GM19193 (cell line): ENCODE results near the gene HOXD10.

Experiments
- POLR2A ChIP-seq: IDR thresholded peaks from 4 replicates; pipeline ENCODE4 v1.6.1; 2011; ENCODE audit not compliant: insufficient read depth, insufficient read length; ENCODE audit errors: extremely low read depth

The HOXD10 gene

GRCh38 chr2:176137906-176138305 lies 21.3 kb downstream of the HOXD10 start:
- TF ChIP-seq POLR2A: no peak

- TF ChIP-seq POLR2A: no peak
These were observed 21.9 kb downstream of the HOXD10 start for GRCh38 chr2:176138526-176138922.

DNA sequence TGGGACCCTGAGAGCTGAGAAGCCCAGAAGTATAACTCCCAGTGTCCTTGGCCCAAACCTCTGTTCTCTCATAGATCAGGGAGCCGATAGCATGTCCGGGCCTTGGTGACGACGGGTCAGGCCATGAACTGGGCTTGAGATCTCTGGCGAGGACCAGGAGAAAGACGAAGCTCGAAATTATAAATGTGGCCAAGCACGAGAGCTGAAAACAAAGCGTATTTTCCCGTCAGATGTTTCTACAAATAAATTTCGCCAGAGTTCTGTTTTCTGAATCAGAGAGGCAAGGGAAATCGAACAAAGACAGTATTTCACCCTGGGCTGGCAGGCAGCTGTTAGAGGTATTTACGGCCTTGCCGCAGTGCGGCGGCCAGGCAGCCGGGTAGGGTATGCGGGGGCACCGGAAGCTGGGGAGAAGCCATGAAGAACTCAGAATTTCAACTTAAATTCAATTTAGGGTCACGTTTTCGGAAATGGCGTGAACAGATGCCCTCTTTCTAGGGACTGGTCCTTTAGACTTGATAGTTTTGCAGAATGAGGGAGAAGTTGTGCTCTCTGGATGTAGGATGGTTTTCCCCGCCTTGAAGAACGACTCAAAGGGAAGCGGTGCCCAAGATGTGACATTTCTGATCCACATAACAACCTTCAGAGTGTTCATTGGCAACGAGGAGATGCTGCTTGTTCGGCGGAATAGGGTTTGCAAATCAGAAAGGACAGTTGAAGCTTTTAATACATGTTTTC lies 22.5 kb downstream of the HOXD10 start:
- TF ChIP-seq POLR2A: no peak

DNA sequence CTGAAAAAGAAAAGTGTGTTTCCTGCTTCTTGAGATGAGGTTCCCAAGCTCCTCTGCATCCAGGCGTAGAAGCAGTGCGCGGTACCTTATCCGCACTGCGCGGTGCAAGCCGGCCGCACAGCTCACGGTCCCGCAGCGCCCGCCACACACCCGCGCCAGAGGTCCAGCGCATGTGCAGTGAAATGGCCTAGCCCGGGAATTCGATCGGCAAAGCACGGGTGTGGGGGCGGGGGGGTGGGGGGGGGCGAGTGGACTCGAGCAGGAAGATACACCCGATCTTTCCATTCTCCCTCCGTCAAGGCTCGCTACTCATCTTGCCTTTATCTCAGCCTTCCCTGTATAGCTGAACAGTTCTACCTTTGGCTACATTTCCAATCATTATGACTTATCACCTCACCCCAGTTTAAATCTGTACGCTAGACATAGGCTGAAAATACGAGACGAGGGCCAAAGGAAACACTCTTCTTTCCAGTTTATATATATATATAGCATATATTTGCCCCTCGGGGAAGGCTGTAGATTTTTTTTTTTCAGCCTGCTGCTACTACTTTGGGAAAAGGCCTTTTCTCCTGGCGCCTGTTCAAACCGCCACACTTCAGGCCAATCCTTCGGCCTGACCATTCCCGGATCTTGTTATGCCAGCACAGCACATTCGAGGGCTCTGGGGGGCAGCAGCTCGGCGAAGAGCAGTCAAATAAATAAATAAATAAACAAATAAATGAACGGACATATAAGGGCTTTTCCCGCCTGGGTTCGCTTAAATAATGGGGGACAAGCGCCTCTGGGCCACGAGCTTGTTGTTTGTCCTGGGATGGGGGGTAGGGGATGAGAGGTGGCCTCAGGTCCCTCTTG lies 23.3 kb downstream of the HOXD10 start:
- TF ChIP-seq POLR2A: no peak

GRCh38 chr2:176140513-176141317 lies 24.1 kb downstream of the HOXD10 start:
- no peak for TF ChIP-seq POLR2A

DNA sequence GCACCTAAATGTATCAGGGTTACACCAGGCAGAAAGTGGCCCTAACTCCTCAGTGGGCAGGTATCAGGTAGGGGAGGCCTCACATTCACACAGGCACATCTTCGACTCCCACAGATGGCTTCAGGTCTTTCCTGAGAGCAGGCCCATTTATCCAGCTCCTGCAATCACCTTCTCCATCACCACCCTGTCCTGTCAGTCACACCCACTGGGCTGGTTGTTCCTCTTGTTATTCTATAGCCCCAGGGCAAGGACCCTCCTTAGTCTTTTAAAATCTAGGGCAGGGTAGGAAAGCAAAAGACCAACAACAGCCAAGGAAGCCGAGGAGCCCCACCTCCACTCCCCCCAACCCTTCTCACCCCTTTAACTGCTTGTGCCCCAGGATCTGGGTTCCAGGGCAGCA lies 25.7 kb downstream of the HOXD10 start:
- TF ChIP-seq POLR2A: no peak

DNA sequence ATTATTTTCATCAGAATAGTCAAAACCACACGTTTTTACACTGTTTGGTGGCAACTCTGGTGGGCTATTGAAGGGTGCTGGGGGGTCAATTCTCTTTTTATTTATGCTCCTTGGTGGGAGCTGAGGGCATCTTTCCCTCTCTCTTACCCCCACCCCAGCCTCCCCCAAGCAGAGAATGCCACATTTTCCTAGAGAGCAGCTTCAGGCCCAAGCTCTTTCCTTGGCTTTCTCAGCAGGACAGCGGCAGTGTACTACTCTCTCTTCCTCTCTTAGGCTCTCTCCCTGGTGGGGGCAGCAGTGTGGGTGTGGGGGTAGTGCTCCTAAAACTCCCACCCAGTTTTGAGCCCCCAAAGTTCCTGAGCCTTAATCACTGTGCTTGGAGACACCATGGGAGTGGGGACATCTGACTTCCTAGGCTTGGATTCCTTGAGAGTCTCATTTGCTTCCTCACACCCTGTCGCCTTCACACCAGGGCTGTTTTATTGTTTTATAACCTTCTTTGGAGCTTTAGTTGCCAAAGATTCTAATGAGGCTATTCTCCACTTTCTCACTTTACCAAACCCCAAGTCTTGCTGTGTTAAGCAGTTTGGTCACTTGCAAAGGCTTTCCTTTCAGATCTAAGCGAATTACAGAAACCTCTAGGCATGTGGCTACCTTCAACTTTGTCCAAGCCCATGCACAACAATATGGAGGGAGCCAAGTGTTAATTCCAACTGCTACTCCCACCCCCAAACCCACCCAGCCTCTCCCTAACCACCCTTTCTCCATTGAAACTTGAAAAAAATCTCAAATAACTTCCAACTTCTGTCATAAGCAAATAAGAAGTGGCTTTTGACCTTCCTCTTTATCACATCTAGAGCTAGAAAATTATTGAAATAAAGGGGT lies 28.7 kb downstream of the HOXD10 start:
- no peak for TF ChIP-seq POLR2A

GRCh38 chr2:176146101-176146500 lies 29.5 kb downstream of the HOXD10 start:
- TF ChIP-seq POLR2A: no peak

DNA sequence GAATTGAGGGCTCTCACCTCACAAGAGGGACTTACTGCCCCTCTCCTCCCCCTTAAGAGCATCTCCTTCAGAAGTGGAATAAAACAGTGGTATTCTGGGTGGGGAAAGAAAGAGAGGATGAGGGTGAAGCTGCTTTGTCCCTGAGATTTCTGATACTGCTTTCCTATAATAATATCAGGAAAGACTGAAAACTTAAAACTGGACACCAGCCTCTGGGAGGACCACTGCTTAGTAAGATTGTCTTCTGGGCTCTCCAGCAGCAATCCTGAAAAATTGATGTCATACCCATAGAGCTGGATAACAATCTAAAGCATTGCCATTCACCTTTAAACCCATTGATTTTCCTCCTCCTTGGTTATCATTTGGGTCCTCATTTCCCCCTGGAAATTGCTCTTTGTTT lies 30.1 kb downstream of the HOXD10 start:
- no peak for TF ChIP-seq POLR2A

DNA sequence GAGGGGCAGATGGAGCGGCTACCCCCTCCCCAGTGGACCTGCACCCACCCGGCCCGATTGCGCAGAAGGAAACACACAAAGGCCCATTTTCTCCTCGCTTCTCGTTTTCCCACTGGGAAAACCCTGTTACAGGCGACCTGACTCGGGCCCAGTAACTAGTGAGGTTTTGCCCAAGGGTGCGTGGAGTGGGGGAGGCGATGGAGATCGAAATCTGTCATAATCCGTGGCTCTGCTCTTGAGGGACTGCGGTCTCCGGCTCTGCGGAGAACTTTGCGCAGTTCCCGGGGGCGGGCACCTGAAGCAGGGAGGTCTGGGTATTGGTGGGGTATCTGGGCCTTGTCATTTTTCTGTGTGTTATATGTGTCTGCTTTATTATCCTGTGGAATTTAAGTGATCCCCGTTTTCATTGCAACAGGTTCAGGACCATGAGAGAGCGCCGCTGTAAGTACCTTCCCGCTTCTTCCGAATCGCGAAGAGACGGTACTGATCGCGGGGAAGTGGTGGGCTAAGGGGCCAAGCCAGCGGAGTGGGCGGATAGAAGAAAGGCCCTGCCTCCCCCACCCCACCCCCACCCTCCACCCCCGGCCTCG lies 30.7 kb downstream of the HOXD10 start:
- TF ChIP-seq POLR2A: no peak

DNA sequence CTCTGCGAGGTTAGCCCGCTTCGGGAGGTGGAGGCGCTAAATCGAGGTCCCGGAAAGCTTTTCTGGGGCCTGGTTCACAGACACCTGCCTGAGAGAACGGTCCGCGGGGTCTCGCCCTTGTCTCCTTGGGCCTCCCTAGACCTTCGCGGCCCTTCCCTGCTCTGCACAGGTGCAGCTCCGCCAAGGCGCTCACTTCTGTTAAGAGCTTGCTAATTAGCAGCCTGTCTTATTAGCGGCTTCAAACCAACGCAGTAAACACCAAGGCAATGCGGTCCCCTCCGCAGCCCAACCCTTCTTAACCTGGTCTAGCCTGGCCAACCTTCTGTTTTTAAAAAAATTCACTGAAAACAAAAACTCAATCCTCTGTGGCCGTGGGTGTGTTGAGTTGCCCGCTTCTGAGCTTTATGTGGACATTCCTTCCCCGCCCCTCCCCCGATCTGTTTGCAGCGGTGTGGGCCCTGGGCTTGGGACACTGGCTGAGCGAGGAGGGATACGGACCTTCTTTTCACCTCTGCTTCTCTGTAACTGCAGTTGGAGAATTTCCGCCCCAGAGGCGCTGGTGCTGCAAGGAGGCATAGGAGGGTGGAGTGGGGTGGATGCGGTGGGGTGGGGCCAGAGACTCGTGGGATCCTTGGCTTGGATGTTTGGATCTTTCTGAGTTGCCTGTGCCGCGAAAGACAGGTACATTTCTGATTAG lies 31.4 kb downstream of the HOXD10 start:
- TF ChIP-seq POLR2A: no peak

GRCh38 chr2:176148751-176149421 lies 32.3 kb downstream of the HOXD10 start:
- TF ChIP-seq POLR2A: no peak

GRCh38 chr2:176149481-176149938 lies 32.9 kb downstream of the HOXD10 start:
- no peak for TF ChIP-seq POLR2A
